ENCODE measurements around the gene CSNK1D. TPM values are rescaled to one million over a fixed set of nuclear protein-coding genes. Genes with fewer than 3 reads are reported as not detected.

Gene CSNK1D
- total and polyA plus RNA-seq, 7 experiments from 2014 or later, result 46.1 to 249 (median 170) TPM

DNA sequence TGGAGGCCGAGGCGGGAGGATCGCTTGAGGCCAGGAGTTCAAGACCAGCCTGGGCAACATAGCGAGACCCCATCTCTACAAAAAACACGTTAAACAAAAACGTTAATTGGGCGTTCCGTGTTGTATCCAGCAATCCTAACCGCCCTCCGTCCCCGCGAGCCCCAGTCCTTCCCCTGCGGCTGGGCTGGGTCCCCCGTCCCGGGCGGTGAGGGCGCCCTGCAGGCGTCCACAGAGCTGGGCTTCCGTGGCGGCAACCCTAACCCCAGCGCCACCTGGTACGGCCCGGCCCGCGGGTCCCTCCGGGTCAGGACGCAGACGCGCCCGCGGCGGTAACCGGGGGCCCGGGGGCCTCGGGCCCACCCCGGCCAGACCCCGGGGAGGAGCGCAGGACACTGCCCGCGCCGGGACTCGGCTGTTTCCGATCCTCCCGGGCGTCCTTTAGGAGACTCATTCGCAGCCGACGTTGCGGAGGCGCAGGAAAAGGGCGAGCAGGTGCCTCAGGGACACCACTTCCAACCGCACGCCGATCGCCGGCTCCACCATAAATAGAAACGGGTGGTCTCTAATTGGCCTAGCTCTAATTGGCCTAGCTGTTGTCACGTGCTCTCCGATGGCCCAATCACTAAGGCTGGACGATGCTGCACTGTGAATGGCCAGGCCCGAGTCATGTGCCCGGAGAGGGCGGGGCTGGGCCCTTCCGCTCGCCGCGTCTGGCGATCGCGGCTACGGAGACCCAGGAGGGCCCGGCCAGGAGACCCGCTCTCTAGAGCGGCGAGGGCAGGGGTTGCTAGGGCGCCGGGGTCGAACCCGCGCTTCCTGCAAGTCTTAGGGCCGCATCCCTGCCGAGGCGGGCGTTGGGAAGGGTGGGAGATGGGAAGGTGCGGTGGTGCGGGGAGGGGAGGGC is 19.0 kb upstream of the CSNK1D start:
- Histone ChIP-seq H3K4me1 (ENCODE audit: control insufficient read depth in 2 of 2, insufficient read depth in 2 of 2, low read length in 2 of 2) (peaks cover 18 to 21% of the 10 kb centered on the region in 2 donors), H3K27ac (ENCODE audit: low read depth, low read length) (peak overlapping the region; percentile 99), H3K36me3 (ENCODE audit: control insufficient read depth in 2 of 3, insufficient read depth in 3 of 3, low read length in 3 of 3) (no peaks in the 10 kb centered on the region), H3K9me3 (ENCODE audit: control insufficient read depth in 2 of 3, low read length in 3 of 3) (no peaks in the 10 kb centered on the region), H3K27me3 (ENCODE audit: control insufficient read depth in 2 of 2, insufficient read depth in 2 of 2, low read length in 2 of 2) (no peaks in the 10 kb centered on the region), H3K4me3 (ENCODE audit: low read length) (peak overlapping the region; percentile 72)
- Mint-ChIP-seq H3K36me3 (peaks cover 0 to 1% (median 0%) of the 10 kb centered on the region in 5 donors), H3K27ac (peak overlapping the region; percentile 86 to 96 (median 92)), H3K9me3 (peaks cover 0 to 1% (median 0%) of the 10 kb centered on the region in 11 donors), H3K27me3 (no peaks in the 10 kb centered on the region), H3K4me1 (peaks cover 14 to 54% (median 43%) of the 10 kb centered on the region in 7 donors), H3K4me3 (peak overlapping the region; percentile 83 to 94 (median 91))
- DNase-seq, result peak; percentile 76 to 94 (median 91)
- intact Hi-C loops (cut with micrococcal nuclease), result loop anchor here (1.0 to 10.0 kb wide), 7 partner anchors 19 to 428 kb away; partner anchors contain the start of genes CSNK1D (in 2 of the 2), CYBC1 (in 1 of the 2), FASN (in 1 of the 2) and LRRC45 (in 1 of the 2)
- ChIA-PET POLR2A (interaction anchor here (0.7 to 2.9 kb wide), 22 partner anchors 9 to 227 kb away, joined by 3 to 26 read pairs (median 4); partner anchors contain the start of genes CD7, CSNK1D and DUS1L), CTCF (interaction anchor here (0.5 to 1.0 kb wide), 4 partner anchors 24 to 121 kb away, joined by 3 to 4 read pairs (median 4); no protein-coding TSS in a partner anchor)
- ATAC-seq, result peak; percentile 95

DNA sequence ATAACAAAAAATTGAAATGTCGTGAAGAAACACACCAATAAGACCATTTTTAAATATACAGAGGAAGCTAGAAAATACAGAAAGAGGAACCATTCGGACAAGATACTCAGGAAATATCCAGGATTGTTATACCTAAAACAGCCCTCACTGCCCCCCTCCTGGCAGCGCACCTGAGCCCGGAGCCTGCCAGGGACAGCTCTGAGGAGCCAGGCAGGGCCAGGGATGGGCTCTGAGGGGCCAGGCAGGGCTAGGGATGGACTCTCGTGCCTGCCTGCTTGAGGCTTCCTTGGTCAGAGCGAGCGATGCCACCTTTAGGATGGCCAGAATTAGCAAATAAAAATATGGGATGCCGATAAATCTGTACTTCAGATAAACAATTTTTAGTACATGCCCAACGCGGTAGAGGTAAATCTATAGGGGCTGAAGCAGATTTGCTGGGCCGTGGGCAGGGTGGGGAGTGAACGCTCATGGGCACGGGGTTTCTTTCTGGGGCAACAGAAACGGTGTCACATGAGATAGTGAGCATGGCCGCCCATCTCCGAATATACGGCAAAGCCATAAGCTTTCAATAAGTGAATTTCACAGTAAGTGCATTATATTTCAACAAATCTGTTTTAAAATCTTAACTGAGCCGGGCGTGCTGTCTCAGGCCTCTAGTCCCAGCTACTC is 18.2 kb upstream of the CSNK1D start:
- ChIA-PET POLR2A (interaction anchor here (0.7 to 2.9 kb wide), 14 partner anchors 8 to 226 kb away, joined by 3 to 26 read pairs (median 6); partner anchors contain the start of genes CD7, CSNK1D and DUS1L), CTCF (no interaction called here)
- DNase-seq, result no peak

DNA sequence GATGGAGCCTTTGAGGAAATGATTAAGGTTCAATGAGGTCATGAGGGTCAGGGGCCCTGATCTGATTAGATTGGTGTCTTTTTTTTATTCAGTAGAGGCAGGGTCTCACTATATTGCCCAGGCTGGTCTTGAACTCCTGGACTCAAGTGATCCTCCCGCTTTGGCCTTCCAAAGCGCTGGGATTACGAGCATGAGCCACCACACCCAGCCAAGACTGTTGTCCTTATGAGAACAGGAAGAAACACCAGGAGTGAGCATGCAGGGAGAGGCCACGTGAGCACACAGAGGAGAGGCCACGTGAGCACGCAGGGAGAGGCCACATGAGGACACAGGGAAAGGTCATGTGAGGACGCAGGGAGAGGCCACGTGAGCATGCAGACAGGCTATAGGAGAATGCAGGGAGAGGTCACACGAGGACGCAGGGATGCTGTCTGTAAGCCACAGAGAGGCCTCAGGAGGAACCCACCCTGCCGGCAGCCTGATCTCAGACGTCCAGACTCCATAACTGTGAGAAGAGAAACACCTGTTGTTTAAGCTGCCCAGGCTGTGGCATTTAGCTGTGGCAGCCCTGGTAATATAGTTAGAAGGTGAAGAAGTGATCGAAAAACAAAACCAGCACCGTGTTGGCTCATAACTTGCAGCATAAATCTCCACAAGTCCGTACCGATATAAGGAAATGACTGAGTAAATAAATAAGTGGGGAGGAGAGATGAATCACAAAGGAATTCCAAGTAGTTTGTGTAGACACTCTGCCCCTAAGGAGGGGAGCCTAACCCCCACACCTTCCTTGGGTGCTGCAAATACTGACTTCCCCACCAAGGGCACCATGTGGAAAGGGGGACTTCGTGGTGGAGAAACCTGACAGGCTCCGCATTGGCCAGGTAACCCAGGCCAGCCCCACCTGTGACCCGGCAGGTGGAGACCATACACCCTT is 14.6 kb upstream of the CSNK1D start:
- H3K4me3 Mint-ChIP-seq, result peak overlapping the region in 1 of 10 donors; percentile 42

More for the DNA sequence above, 18.2 kb upstream of the CSNK1D start:
- H3K27ac ChIP-seq (ENCODE audit: low read depth, low read length), result peak overlapping the region; percentile 99
- Mint-ChIP-seq H3K27ac (peak overlapping the region; percentile 46 to 86 (median 68)), H3K9me3 (peaks cover 0 to 1% (median 0%) of the 10 kb centered on the region in 11 donors), H3K27me3 (no peaks in the 10 kb centered on the region), H3K4me1 (peaks cover 7 to 46% (median 35%) of the 10 kb centered on the region in 7 donors), H3K4me3 (peak overlapping the region; percentile 55 to 92 (median 72)), H3K36me3 (peaks cover 0 to 1% (median 0%) of the 10 kb centered on the region in 5 donors)
- H3K9me3 ChIP-seq (ENCODE audit: control insufficient read depth in 2 of 3, low read length in 3 of 3), result no peaks in the 10 kb centered on the region
- H3K36me3 ChIP-seq (ENCODE audit: control insufficient read depth in 2 of 3, insufficient read depth in 3 of 3, low read length in 3 of 3), result no peaks in the 10 kb centered on the region
- no peak for ATAC-seq
- H3K4me3 ChIP-seq (ENCODE audit: low read length), result peak overlapping the region; percentile 72
- no peaks in the 10 kb centered on the region for H3K27me3 ChIP-seq (ENCODE audit: control insufficient read depth in 2 of 2, insufficient read depth in 2 of 2, low read length in 2 of 2)
- H3K4me1 ChIP-seq (ENCODE audit: control insufficient read depth in 2 of 2, insufficient read depth in 2 of 2, low read length in 2 of 2), result peaks cover 10 to 13% of the 10 kb centered on the region in 2 donors
- intact Hi-C loops (cut with micrococcal nuclease), result loop anchor here (1.0 to 10.0 kb wide), 6 partner anchors 18 to 427 kb away; partner anchors contain the start of genes CSNK1D (in 2 of the 2), CYBC1 (in 1 of the 2), FASN (in 1 of the 2) and NARF (in 1 of the 2)

DNA sequence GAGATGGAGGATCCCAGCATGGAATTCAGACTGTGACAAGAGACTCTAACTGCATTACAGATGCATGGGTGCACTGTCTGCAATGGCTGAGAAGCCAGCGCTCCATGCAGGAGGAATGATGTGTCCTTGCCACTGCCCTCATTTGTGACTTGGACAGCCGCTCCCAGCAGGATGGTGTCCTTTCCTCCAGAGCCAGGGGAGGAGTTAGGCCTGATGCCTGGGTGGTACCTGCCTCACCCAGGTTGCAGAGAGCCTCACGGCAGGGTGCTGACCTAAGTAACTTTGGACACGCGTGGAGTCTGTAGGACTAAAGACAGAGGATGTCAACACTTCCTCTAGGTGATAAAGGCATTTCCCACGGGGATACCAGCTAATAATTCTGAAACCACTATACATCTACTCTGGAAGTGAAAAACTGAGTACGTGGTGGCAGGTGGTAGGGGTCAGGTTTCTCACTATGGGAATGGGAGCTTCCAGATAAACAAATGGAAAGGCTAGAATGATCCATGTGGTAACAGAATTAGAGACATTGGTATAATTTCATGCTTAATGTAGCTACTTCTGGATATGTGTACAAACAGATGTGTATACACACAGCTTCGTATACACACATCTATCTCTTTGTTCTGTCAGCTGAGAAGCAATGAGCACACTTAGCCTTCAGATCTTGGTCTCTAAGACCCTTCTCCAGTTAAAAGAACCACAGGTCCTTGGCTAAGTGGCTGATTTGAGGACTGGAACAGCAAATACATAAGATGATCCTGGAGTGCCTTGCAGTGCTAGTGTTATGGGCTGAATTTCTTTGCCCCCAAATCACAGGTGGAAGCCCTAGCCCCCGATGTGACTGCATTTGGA is 13.7 kb upstream of the CSNK1D start:
- Mint-ChIP-seq H3K27me3 (no peaks in the 10 kb centered on the region), H3K27ac (peak overlapping the region in 3 of 9 donors; percentile 8 to 67 (median 36)), H3K4me3 (no peak overlapping the region), H3K4me1 (peaks cover 4 to 20% (median 8%) of the 10 kb centered on the region in 7 donors), H3K36me3 (no peaks in the 10 kb centered on the region), H3K9me3 (no peaks in the 10 kb centered on the region)
- no peak for ATAC-seq
- CTCF ChIA-PET, result interaction anchor here (0.6 kb wide), 1 partner anchor 62 kb away, joined by 3 read pairs; no protein-coding TSS in a partner anchor
- Histone ChIP-seq H3K36me3 (ENCODE audit: control insufficient read depth in 2 of 3, insufficient read depth in 3 of 3, low read length in 3 of 3) (no peaks in the 10 kb centered on the region), H3K9me3 (ENCODE audit: control insufficient read depth in 2 of 3, low read length in 3 of 3) (no peaks in the 10 kb centered on the region), H3K4me1 (ENCODE audit: control insufficient read depth in 2 of 2, insufficient read depth in 2 of 2, low read length in 2 of 2) (peaks cover 4 to 7% of the 10 kb centered on the region in 2 donors), H3K27me3 (ENCODE audit: control insufficient read depth in 2 of 2, insufficient read depth in 2 of 2, low read length in 2 of 2) (no peaks in the 10 kb centered on the region), H3K27ac (ENCODE audit: low read depth, low read length) (no peak overlapping the region), H3K4me3 (ENCODE audit: low read length) (no peak overlapping the region)
- POLR2A ChIA-PET, result no interaction called here
- intact Hi-C loops (cut with micrococcal nuclease), result no loop called here
- DNase-seq, result no peak

More for the DNA sequence above, 14.6 kb upstream of the CSNK1D start:
- DNase-seq (no peak), ATAC-seq (no peak)
- no peaks in the 10 kb centered on the region for H3K36me3 ChIP-seq (ENCODE audit: control insufficient read depth in 2 of 3, insufficient read depth in 3 of 3, low read length in 3 of 3)
- H3K4me3 ChIP-seq (ENCODE audit: low read length), result no peak overlapping the region
- no peaks in the 10 kb centered on the region for H3K27me3 ChIP-seq (ENCODE audit: control insufficient read depth in 2 of 2, insufficient read depth in 2 of 2, low read length in 2 of 2)
- peak overlapping the region in 5 of 9 donors; percentile 8 to 67 (median 38) for H3K27ac Mint-ChIP-seq
- intact Hi-C loops (cut with micrococcal nuclease), result loop anchor here in 1 of 2 donors (1.0 kb wide), 1 partner anchor 15 kb away; the partner anchor contains the start of gene CSNK1D
- H3K36me3 Mint-ChIP-seq, result no peaks in the 10 kb centered on the region
- peaks cover 4 to 7% of the 10 kb centered on the region in 2 donors for H3K4me1 ChIP-seq (ENCODE audit: control insufficient read depth in 2 of 2, insufficient read depth in 2 of 2, low read length in 2 of 2)
- no peaks in the 10 kb centered on the region for H3K27me3 Mint-ChIP-seq
- H3K27ac ChIP-seq (ENCODE audit: low read depth, low read length), result no peak overlapping the region
- no peaks in the 10 kb centered on the region for H3K9me3 ChIP-seq (ENCODE audit: control insufficient read depth in 2 of 3, low read length in 3 of 3)
- no peaks in the 10 kb centered on the region for H3K9me3 Mint-ChIP-seq
- H3K4me1 Mint-ChIP-seq, result peaks cover 4 to 20% (median 12%) of the 10 kb centered on the region in 7 donors
- POLR2A ChIA-PET, result interaction anchor here (1.0 kb wide), 1 partner anchor 10 kb away, joined by 4 read pairs; no protein-coding TSS in a partner anchor
- CTCF ChIA-PET, result no interaction called here

DNA sequence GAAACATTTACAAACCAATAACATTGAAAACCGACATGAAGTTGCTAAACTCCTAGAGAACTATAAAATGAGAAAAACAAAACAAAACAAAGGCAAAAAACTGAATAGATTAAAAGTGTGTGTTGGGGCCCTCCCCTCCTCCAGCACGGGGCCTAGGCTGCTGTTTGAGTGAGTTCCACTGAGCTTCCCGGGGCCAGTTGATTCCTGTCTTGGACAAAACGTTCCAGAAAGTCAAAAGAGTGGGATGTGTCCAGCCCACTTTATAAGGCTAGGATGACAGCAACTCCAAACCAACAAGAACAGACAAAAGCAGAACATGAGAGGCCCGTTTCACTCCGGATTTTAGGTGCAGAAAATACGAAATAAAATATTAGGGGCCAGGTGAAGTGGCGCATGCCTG is 11.6 kb upstream of the CSNK1D start:
- Histone ChIP-seq H3K36me3 (ENCODE audit: control insufficient read depth in 2 of 3, insufficient read depth in 3 of 3, low read length in 3 of 3) (no peaks in the 10 kb centered on the region), H3K4me1 (ENCODE audit: control insufficient read depth in 2 of 2, insufficient read depth in 2 of 2, low read length in 2 of 2) (peaks cover 0 to 10% of the 10 kb centered on the region in 2 donors), H3K4me3 (ENCODE audit: low read length) (no peak overlapping the region), H3K27ac (ENCODE audit: low read depth, low read length) (no peak overlapping the region), H3K27me3 (ENCODE audit: control insufficient read depth in 2 of 2, insufficient read depth in 2 of 2, low read length in 2 of 2) (no peaks in the 10 kb centered on the region), H3K9me3 (ENCODE audit: control insufficient read depth in 2 of 3, low read length in 3 of 3) (no peaks in the 10 kb centered on the region)
- DNase-seq (no peak), ATAC-seq (no peak)
- H3K9me3 Mint-ChIP-seq, result no peaks in the 10 kb centered on the region
- no peak overlapping the region for H3K27ac Mint-ChIP-seq
- H3K4me3 Mint-ChIP-seq, result no peak overlapping the region
- no peaks in the 10 kb centered on the region for H3K27me3 Mint-ChIP-seq
- ChIA-PET POLR2A (interaction anchor here (1.5 kb wide), 1 partner anchor 79 kb away, joined by 4 read pairs; no protein-coding TSS in a partner anchor), CTCF (no interaction called here)
- intact Hi-C loops (cut with micrococcal nuclease), result no loop called here
- H3K4me1 Mint-ChIP-seq, result peaks cover 0 to 24% (median 12%) of the 10 kb centered on the region in 7 donors
- no peaks in the 10 kb centered on the region for H3K36me3 Mint-ChIP-seq
